Lung (tissue), 12 donors: ENCODE results near the gene CSK. TPM values are rescaled to one million over a fixed set of nuclear protein-coding genes. Genes with fewer than 3 reads are reported as not detected.

Experiments
- ATAC-seq: fragments of 200-7000 bp; cut with Tn5 transposase; one replicate; pipeline ENCODE4 v1.9.1; 2020; ENCODE audit warnings: moderate number of reproducible peaks; ENCODE audit not compliant: insufficient read depth, low FRiP score
- DNase-seq, 3 donors: peaks; one replicate each; pipeline ENCODE4 v3.0.0-alpha.2; 2013 to 2017
- H3K27ac ChIP-seq, 2 donors: one replicate each; pipeline ENCODE4 v1.5.1; 2013; ENCODE audit warnings: mild to moderate bottlenecking in 2 of 2, moderate library complexity in 2 of 2, control low read depth in 1 of 2, inconsistent platforms in 1 of 2, low read depth in 1 of 2, low read length in 1 of 2
- H3K27me3 ChIP-seq, 3 donors: one replicate each; pipeline ENCODE4 v1.5.1; 2013; ENCODE audit warnings: low read length in 2 of 3; ENCODE audit not compliant: control insufficient read depth in 3 of 3, insufficient read depth in 3 of 3
- H3K36me3 ChIP-seq, 4 donors: one replicate each; pipeline ENCODE4 v1.5.1; 2013; ENCODE audit warnings: low read length in 4 of 4, mild to moderate bottlenecking in 1 of 4, moderate library complexity in 1 of 4; ENCODE audit not compliant: control insufficient read depth in 4 of 4, insufficient read depth in 4 of 4
- H3K4me1 ChIP-seq, 5 donors: one replicate each; pipeline ENCODE4 v1.5.1; 2013; ENCODE audit warnings: low read length in 5 of 5, mild to moderate bottlenecking in 2 of 5, moderate library complexity in 1 of 5; ENCODE audit not compliant: control insufficient read depth in 5 of 5, insufficient read depth in 5 of 5
- H3K4me3 ChIP-seq: one replicate; pipeline ENCODE4 v1.5.1; 2013; ENCODE audit warnings: mild to moderate bottlenecking, control low read depth, moderate library complexity
- H3K9ac ChIP-seq, 2 donors: one replicate each; pipeline ENCODE4 v1.5.1; 2013; ENCODE audit warnings: low read length in 2 of 2, control low read depth in 1 of 2; ENCODE audit not compliant: insufficient read depth in 1 of 2
- H3K9me3 ChIP-seq, 4 donors: one replicate each; pipeline ENCODE4 v1.5.1; 2013; ENCODE audit warnings: low read length in 3 of 4, mild to moderate bottlenecking in 1 of 4, moderate library complexity in 1 of 4; ENCODE audit not compliant: control insufficient read depth in 4 of 4, insufficient read depth in 3 of 4
- WGBS, 2 donors: extraction: QIAGEN DNeasy Blood & Tissue Kit; methylation state at CpG; one replicate each; pipeline ENCODE4 v1.1.7; 2013; 5-methylcytosine and 5-hydroxymethylcytosine counted together
- polyA plus RNA-seq, 2 donors: library from polyadenylated mRNA; stranded (reverse); fragments of 200-250 nt; gene quantifications; one replicate each; pipeline ENCODE4 v1.2.1, GENCODE V29; 2013
- total RNA-seq, 2 donors: library from RNA; depleted of rRNA in 1 of 2; stranded (reverse); fragments of >200 nt in 1 of 2; gene quantifications; one replicate each; pipeline ENCODE4 v1.2.1, GENCODE V29; 2014 to 2021
- TF ChIP-seq, protein P1 (sequence below): IDR thresholded peaks from 2 replicates; pipeline ENCODE4 v1.5.1; 2012; ENCODE audit warnings: mild to moderate bottlenecking; ENCODE audit errors: control extremely low read depth, extremely low read depth
- donor health status: control.
- donor health status: control.
- donor health status: Bipolar disorder and iron deficiency.
- donor health status: healthy.
- donor health status: DM: yes; HTN: yes; CAD: no.

Gene CSK
- total and polyA plus RNA-seq, 4 donors = 39.7 to 99.1 (median 61.9) TPM

DNA sequence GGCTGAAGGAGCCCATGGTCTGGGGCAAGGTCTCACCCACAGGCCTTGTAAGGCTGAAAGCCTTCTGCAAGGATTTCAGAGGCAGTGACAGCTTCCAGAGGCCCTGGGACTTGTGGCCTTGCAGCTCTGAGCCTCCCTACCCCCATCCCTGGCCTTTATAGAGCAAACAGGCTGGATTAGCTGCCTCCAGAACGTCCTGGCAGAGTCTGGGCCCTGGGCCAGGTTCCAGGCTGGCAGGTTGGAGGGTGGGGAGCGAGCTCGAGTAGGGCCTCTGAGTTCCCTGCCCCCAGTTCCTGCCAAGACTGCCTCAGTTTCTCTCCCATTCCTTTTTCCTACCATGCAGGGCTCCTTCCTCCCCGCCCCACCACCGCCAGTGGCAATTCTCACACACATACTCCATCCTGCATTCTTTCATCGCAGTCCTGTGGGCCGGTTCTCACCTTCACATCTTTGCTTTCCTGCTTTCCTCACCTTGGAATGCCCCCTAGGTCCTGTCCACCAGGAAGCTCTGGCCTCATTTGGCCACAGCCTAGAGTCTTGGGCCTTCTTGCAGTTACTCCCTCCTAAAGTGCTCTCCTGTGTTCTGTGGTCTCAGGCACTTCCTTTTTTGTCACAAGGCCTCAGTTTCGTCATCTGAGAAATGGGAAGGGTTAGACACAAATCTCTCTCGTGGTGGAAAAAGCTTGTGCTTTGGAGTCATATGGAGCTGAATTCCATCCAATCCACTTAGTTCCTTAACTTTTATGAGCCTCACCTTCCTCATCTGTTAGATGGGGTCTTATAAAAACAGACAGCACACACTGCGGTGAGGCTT lies 33.4 kb downstream of the CSK start:
- Histone ChIP-seq H3K36me3 (no peaks in the 10 kb centered on the region), H3K27ac (no peak overlapping the region), H3K27me3 (no peaks in the 10 kb centered on the region), H3K4me3 (no peak overlapping the region), H3K9me3 (no peaks in the 10 kb centered on the region), H3K4me1 (peaks cover 0 to 14% (median 0%) of the 10 kb centered on the region in 5 donors), H3K9ac (no peak overlapping the region)
- ATAC-seq = no peak
- DNase-seq = peak in 1 of 3 donors; percentile 18
- 76 to 77% methylated on average over 10 of the region's 10 CpGs for WGBS, 2 donors
- TF ChIP-seq, protein P1, sequence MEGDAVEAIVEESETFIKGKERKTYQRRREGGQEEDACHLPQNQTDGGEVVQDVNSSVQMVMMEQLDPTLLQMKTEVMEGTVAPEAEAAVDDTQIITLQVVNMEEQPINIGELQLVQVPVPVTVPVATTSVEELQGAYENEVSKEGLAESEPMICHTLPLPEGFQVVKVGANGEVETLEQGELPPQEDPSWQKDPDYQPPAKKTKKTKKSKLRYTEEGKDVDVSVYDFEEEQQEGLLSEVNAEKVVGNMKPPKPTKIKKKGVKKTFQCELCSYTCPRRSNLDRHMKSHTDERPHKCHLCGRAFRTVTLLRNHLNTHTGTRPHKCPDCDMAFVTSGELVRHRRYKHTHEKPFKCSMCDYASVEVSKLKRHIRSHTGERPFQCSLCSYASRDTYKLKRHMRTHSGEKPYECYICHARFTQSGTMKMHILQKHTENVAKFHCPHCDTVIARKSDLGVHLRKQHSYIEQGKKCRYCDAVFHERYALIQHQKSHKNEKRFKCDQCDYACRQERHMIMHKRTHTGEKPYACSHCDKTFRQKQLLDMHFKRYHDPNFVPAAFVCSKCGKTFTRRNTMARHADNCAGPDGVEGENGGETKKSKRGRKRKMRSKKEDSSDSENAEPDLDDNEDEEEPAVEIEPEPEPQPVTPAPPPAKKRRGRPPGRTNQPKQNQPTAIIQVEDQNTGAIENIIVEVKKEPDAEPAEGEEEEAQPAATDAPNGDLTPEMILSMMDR = no peak

DNA sequence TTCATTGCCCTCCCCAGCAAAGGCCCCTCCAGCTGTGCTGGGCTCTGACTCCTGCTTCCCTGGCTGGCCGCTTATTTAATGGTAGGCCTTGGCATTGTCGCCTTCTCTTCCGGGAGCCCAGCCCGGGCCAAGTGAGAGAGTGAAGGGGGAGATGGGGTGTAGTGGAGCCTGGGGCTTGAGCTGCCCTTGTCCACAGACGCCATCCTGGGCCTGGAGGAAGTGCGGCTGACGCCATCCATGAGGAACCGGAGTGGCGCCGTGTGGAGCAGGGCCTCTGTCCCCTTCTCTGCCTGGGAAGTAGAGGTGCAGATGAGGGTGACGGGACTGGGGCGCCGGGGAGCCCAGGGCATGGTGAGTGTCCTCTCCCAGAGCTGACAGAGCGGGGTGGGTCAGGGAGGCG lies 34.1 kb downstream of the CSK start:
- WGBS, 2 donors = 87 to 91% methylated on average over 15 of the region's 15 CpGs
- no peak for ATAC-seq

DNA sequence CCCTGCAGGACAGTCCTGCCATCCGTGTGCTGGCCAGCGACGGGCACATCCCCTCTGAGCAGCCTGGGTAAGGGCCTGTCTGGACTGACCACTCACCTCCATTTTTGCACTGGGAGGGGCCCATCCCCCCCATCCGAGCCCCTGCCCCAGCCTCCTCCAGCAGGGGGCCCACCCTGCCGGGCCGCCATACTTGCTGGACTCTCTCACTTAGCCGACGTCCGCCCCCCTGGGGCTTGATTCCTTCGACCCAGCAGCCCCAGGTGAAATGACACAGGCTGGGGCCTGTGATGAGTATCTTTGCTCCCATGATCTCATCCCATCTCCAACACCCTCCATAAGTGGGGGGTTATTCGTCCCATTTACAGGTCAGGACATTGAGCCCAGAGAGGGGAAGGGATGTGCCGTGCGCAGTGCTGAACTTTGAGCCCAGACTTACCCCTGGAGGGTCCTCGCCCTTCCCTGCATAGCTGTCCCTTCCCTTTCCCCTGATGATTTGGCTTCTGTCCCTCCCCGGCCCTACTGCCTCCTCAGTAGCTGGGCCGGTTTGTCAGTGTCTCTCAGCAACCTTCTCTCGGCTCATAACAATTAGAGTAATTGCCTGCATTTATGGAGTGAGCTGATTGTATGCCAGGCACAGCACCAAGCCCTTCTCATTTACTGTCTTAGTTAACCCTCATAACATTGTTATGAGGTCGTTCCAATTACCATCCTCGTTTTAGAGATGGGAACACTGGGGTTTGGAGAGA lies 34.9 kb downstream of the CSK start:
- DNase-seq (no peak), ATAC-seq (no peak)
- H3K36me3 ChIP-seq = no peaks in the 10 kb centered on the region
- no peaks in the 10 kb centered on the region for H3K9me3 ChIP-seq
- H3K4me3 ChIP-seq = no peak overlapping the region
- H3K27me3 ChIP-seq = no peaks in the 10 kb centered on the region
- H3K4me1 ChIP-seq = peaks cover 0 to 14% (median 0%) of the 10 kb centered on the region in 5 donors
- 58 to 78% methylated on average over 19 of the region's 19 CpGs for WGBS, 2 donors
- H3K27ac ChIP-seq = peak overlapping the region in 1 of 2 donors; percentile 69
- H3K9ac ChIP-seq = no peak overlapping the region
- TF ChIP-seq, protein P1 = no peak

More for the DNA sequence above, 34.1 kb downstream of the CSK start:
- H3K4me1 ChIP-seq = peaks cover 0 to 14% (median 0%) of the 10 kb centered on the region in 5 donors
- H3K9ac ChIP-seq = no peak overlapping the region
- no peak overlapping the region for H3K27ac ChIP-seq
- no peaks in the 10 kb centered on the region for H3K27me3 ChIP-seq
- no peaks in the 10 kb centered on the region for H3K9me3 ChIP-seq
- H3K4me3 ChIP-seq = no peak overlapping the region
- no peak for DNase-seq
- TF ChIP-seq, protein P1 = no peak
- H3K36me3 ChIP-seq = no peaks in the 10 kb centered on the region
